Fibroblast of pulmonary artery (primary cell): ENCODE results near the gene CPNE8.

Source experiments
- DNase-seq: peaks from one replicate; pipeline ENCODE4 v3.0.0-alpha.2; 2010; ENCODE audit warnings: low read depth
- H3K4me3 ChIP-seq: replicated peaks from 2 replicates; pipeline ENCODE4 v1.5.1; 2011; ENCODE audit warnings: low read depth, mild to moderate bottlenecking, control low read depth, low read length, moderate library complexity
- CTCF ChIP-seq: IDR thresholded peaks from 2 replicates; pipeline ENCODE4 v1.5.1; 2011; ENCODE audit warnings: mild to moderate bottlenecking, control low read depth, low read length, inconsistent platforms; ENCODE audit errors: missing control alignments

CPNE8 gene

DNA sequence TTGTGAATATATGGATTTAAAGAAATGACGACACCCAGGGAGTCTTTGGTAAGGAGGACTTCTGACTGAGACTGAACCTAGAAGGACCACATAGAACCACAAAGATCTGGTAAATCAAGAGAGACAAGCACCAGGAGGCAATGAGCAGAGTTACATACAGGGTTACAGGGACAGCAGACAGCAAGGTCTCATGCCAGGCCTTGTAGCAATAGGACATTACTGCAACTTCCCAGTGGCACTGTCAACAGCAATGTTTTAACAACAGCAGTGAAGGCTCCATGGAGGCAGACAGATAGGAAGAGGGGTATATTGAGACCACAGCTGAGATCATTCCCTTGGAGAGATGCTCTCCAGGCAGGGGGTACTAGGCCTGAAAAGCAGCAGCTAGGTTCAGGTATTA, 18.5 kb downstream of the CPNE8 start:
- TF ChIP-seq CTCF = no peak
- H3K4me3 ChIP-seq = no peak overlapping the region
- no peak for DNase-seq

DNA sequence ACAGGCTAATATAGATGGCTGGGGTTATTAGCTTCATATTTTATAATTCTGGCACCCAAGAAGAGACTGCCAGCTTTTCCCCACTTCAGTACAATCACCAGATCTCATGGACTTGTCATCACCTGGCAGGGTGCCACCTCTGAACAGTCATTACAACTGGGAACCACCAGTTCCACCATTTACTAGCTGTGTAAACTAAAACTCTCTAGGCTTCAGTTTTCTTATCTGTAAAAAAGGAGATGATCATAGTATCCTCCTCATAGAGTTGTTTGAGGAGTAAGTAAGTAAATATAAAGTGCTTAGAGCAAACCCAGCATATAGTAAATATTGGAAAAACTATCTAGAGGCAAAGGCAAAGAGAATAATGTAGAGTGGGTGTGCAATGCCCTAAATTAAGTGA, 19.3 kb downstream of the CPNE8 start:
- no peak for TF ChIP-seq CTCF
- H3K4me3 ChIP-seq = no peak overlapping the region
- peak; percentile 60 for DNase-seq

- H3K4me3 ChIP-seq = no peak overlapping the region
- no peak for TF ChIP-seq CTCF
- DNase-seq = no peak
Measured at GRCh38 chr12:38884666-38885065, 20.7 kb downstream of the CPNE8 start.

DNA sequence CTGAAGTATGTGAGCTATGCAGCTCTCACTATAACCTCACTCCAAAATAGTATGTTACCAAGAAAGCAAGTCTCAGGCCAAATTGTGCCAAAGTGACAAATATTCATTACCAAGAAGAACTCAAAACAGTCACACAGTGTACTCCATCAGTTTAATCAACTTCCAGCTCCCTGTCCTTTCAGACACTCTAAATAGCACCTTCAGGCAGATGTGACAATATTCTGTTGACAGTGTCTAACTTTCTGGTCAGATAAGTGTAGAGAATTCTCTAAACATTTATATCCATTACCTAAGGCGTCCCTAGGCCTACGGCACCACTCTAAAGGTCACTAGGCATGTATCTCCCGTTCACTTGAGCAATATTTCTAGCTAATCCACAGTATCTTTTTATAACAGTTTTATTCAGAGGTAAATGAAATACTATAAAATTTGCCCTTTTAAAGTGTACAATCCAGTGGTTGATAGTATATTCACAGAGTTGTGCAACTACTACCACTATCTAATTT, 21.7 kb downstream of the CPNE8 start:
- DNase-seq = no peak
- TF ChIP-seq CTCF = no peak
- no peak overlapping the region for H3K4me3 ChIP-seq

- DNase-seq = no peak
- TF ChIP-seq CTCF = no peak
- no peak overlapping the region for H3K4me3 ChIP-seq
Measured at GRCh38 chr12:38880288-38880687, 25.1 kb downstream of the CPNE8 start.

DNA sequence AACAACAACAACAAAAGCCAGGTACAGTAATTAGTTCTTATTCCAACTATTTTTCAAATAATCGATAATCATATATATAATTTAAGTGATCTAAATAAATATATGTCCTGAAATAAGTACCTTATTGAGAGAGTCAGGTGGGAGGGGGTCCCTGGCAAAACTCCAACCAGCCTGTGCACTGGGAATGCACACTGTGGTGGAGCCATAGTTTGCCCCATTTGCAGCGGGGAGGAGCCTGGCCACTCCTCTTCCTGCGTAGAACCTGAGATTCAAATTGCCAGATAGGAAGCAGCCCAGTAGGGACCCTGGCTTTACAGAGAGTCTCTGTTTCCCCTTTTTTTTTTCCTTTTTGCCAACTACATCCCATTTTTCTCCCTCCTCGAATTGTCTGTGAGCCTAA, 26.4 kb downstream of the CPNE8 start:
- TF ChIP-seq CTCF = no peak
- H3K4me3 ChIP-seq = no peak overlapping the region
- no peak for DNase-seq

DNA sequence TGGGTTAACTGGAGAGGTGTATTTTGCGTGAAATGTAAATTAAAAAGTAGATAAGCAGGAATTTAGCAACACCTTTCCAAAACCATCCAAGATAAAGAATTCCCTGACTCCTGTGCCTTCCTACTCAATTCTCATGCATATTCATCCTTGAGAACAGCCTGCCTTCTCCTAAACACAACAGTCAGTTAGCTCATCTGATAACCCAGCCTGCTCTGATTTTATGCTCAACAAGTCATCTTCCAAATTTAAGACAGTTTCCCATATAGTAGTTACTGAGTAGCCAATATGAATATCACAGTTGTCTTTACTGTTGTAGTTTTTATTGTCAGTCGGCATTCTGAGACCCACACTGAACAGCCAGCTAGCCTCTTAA, 27.1 kb downstream of the CPNE8 start:
- no peak for TF ChIP-seq CTCF
- DNase-seq = no peak
- H3K4me3 ChIP-seq = no peak overlapping the region
